Uterus (tissue), 4 donors: Measurements from ENCODE around the gene THAP3. TPM values are rescaled to one million over a fixed set of nuclear protein-coding genes. Genes with fewer than 3 reads are reported as not detected.

Experiments
- DNase-seq, 2 donors: peaks; one replicate each; pipeline ENCODE4 v3.0.0-alpha.2; 2019 to 2020
- H3K27ac ChIP-seq, 2 donors: fragments of 200-600 bp; sonication (generic); 1 replicate in 1 of 2; 2 replicates in 1 of 2; pipeline ENCODE4 v1.5.1; 2016 to 2018
- H3K27me3 ChIP-seq, 2 donors: fragments of 200-600 bp; sonication (generic); one replicate each; pipeline ENCODE4 v1.5.1; 2018 to 2019; ENCODE audit warnings: control low read depth in 1 of 2
- H3K36me3 ChIP-seq, 2 donors: fragments of 200-600 bp; sonication (generic); one replicate each; pipeline ENCODE4 v1.5.1; 2019; ENCODE audit warnings: control low read depth in 1 of 2
- H3K4me1 ChIP-seq, 2 donors: fragments of 200-600 bp; sonication (generic); one replicate each; pipeline ENCODE4 v1.5.1; 2018 to 2019; ENCODE audit warnings: control low read depth in 1 of 2
- H3K4me3 ChIP-seq, 2 donors: fragments of 200-600 bp; sonication (generic); 1 replicate in 1 of 2; 2 replicates in 1 of 2; pipeline ENCODE4 v1.5.1; 2018 to 2019; ENCODE audit warnings: mild to moderate bottlenecking in 1 of 2
- H3K9me3 ChIP-seq, 2 donors: fragments of 200-600 bp; sonication (generic); one replicate each; pipeline ENCODE4 v1.5.1; 2019; ENCODE audit warnings: control low read depth in 1 of 2
- CTCF ChIP-seq, 4 experiments: fragments of 200-600 bp in 2 of 4; fragments of 450-650 bp in 2 of 4; sonication (generic) in 2 of 4; IDR thresholded peaks; one replicate each; pipeline ENCODE4 v1.5.1; 2016 to 2019; ENCODE audit warnings: antibody characterized with exemption in 4 of 4, mild to moderate bottlenecking in 2 of 4, moderate library complexity in 1 of 4
- POLR2A ChIP-seq, 2 donors: fragments of 450-650 bp; IDR thresholded peaks; one replicate each; pipeline ENCODE4 v1.6.1; 2016; ENCODE audit warnings: antibody characterized with exemption in 2 of 2, mild to moderate bottlenecking in 1 of 2, moderate library complexity in 1 of 2
- intact Hi-C: fragments of 100-400 bp; cut with DNase I; formaldehyde crosslinking; loops from one replicate; pipeline ENCODE4 v1.15.1; 2023; ENCODE audit warnings: low total_unique reads
- total RNA-seq, 4 donors: library from RNA; depleted of rRNA in 3 of 4; stranded (reverse); fragments of >200 nt in 3 of 4; gene quantifications; one replicate each; pipeline versions ENCODE4 v1.1.0 to v1.2.4, GENCODE V29; 2014 to 2023
- donor health status: DM: yes; HTN: yes; CAD: no.

Gene THAP3
- total RNA-seq, 4 donors from 2014 or later = 19.1 to 23.9 (median 21.9) TPM

GRCh38 chr1:6668503-6668902 is 43.8 kb downstream of the THAP3 start:
- H3K4me3 ChIP-seq = no peak overlapping the region
- intact Hi-C loops = no loop called here
- H3K9me3 ChIP-seq = no peaks in the 10 kb centered on the region
- H3K4me1 ChIP-seq = peaks cover 0 to 12% of the 10 kb centered on the region in 2 donors
- no peak overlapping the region for H3K27ac ChIP-seq
- no peak for DNase-seq
- no peak for TF ChIP-seq POLR2A (IDR thresholded peaks at IDR 0.05)
- no peak for TF ChIP-seq CTCF (IDR thresholded peaks at IDR 0.05)
- H3K27me3 ChIP-seq = no peaks in the 10 kb centered on the region
- no peaks in the 10 kb centered on the region for H3K36me3 ChIP-seq

GRCh38 chr1:6672558-6672957 is 47.9 kb downstream of the THAP3 start:
- Histone ChIP-seq H3K27ac (no peak overlapping the region), H3K4me3 (no peak overlapping the region), H3K4me1 (peaks cover 0 to 12% of the 10 kb centered on the region in 2 donors), H3K27me3 (no peaks in the 10 kb centered on the region), H3K36me3 (no peaks in the 10 kb centered on the region), H3K9me3 (no peaks in the 10 kb centered on the region)
- intact Hi-C loops = no loop called here
- no peak for TF ChIP-seq CTCF (IDR thresholded peaks at IDR 0.05)
- TF ChIP-seq POLR2A (IDR thresholded peaks at IDR 0.05) = no peak
- no peak for DNase-seq

GRCh38 chr1:6673816-6674398 is 49.2 kb downstream of the THAP3 start:
- H3K27me3 ChIP-seq = no peaks in the 10 kb centered on the region
- H3K36me3 ChIP-seq = no peaks in the 10 kb centered on the region
- H3K9me3 ChIP-seq = no peaks in the 10 kb centered on the region
- peaks cover 0 to 12% of the 10 kb centered on the region in 2 donors for H3K4me1 ChIP-seq
- H3K4me3 ChIP-seq = no peak overlapping the region
- TF ChIP-seq POLR2A (IDR thresholded peaks at IDR 0.05) (no peak), CTCF (IDR thresholded peaks at IDR 0.05) (no peak)
- intact Hi-C loops = no loop called here
- DNase-seq = no peak
- H3K27ac ChIP-seq = no peak overlapping the region

GRCh38 chr1:6674771-6675170 is 50.1 kb downstream of the THAP3 start:
- Histone ChIP-seq H3K27me3 (no peaks in the 10 kb centered on the region), H3K9me3 (no peaks in the 10 kb centered on the region), H3K36me3 (no peaks in the 10 kb centered on the region), H3K27ac (no peak overlapping the region), H3K4me3 (no peak overlapping the region), H3K4me1 (peaks cover 0 to 12% of the 10 kb centered on the region in 2 donors)
- DNase-seq = no peak
- no peak for TF ChIP-seq POLR2A (IDR thresholded peaks at IDR 0.05)
- TF ChIP-seq CTCF (IDR thresholded peaks at IDR 0.05) = no peak
- intact Hi-C loops = no loop called here

- TF ChIP-seq CTCF (IDR thresholded peaks at IDR 0.05) (no peak), POLR2A (IDR thresholded peaks at IDR 0.05) (no peak)
- intact Hi-C loops = no loop called here
- Histone ChIP-seq H3K9me3 (no peaks in the 10 kb centered on the region), H3K36me3 (no peaks in the 10 kb centered on the region), H3K27me3 (no peaks in the 10 kb centered on the region), H3K4me3 (no peak overlapping the region), H3K4me1 (peaks cover 0 to 12% of the 10 kb centered on the region in 2 donors), H3K27ac (no peak overlapping the region)
- no peak for DNase-seq
These were observed 51.3 kb downstream of the THAP3 start for GRCh38 chr1:6675941-6676340.

Other genes with a start within 250 kb of the THAP3 start
- gene ACOT7, start 231.1 kb upstream of the THAP3 start, total RNA-seq = 10 to 100 TPM in 2 of 4 donors, 1 to 10 TPM in 2; 7.4 to 27.6 (median 12.4) TPM
- gene HES2, start 204.9 kb upstream of the THAP3 start, total RNA-seq = under 1 TPM in 1 of 4 donors, not detected in 3; 0.21 TPM
- gene ESPN, start 200.1 kb upstream of the THAP3 start, total RNA-seq = 1 to 10 TPM in 1 of 4 donors, under 1 TPM in 1, not detected in 2; 0.58 to 2.5 TPM
- gene TNFRSF25, start 158.7 kb upstream of the THAP3 start, total RNA-seq = 10 to 100 TPM in 1 of 4 donors, 1 to 10 TPM in 3; 1.0 to 11.1 (median 4.8) TPM
- gene PLEKHG5, start 133.2 kb upstream of the THAP3 start, total RNA-seq = 10 to 100 TPM in 2 of 4 donors, 1 to 10 TPM in 2; 2.6 to 23.7 (median 8.2) TPM
- gene NOL9, start 70.4 kb upstream of the THAP3 start, total RNA-seq = 10 to 100 TPM in 2 of 4 donors, 1 to 10 TPM in 2; 4.7 to 44.8 (median 23.7) TPM
- not detected for gene TAS1R1, start 69.6 kb upstream of the THAP3 start, total RNA-seq
- 10 to 100 TPM; 26.5 to 79.7 (median 47.6) TPM for gene ZBTB48, start 44.9 kb upstream of the THAP3 start, total RNA-seq
- 10 to 100 TPM; 17.4 to 31.1 (median 20.6) TPM for gene KLHL21, start 22.0 kb upstream of the THAP3 start, total RNA-seq
- gene PHF13, start 11.1 kb upstream of the THAP3 start, total RNA-seq = 10 to 100 TPM in 2 of 4 donors, 1 to 10 TPM in 2; 1.8 to 29.6 (median 15.0) TPM
- gene DNAJC11, start 76.9 kb downstream of the THAP3 start, total RNA-seq = 10 to 100 TPM; 11.5 to 47.2 (median 22.3) TPM
- 100 to 1,000 TPM in 1 of 4 donors, 10 to 100 TPM in 3; 29.7 to 427 (median 64.8) TPM for gene CAMTA1, start 160.6 kb downstream of the THAP3 start, total RNA-seq